Right lung (tissue), 10 donors: ENCODE measurements around the gene NGDN. TPM values are rescaled to one million over a fixed set of nuclear protein-coding genes. Genes with fewer than 3 reads are reported as not detected.
A peak's percentile ranks its signal among the peaks of the same experiment; 100 is the strongest.
"Not testable (repeated sequence)": the region's sequence is repeated elsewhere in the genome, so short reads cannot be mapped to it uniquely, and the experiment has no call there.

Source experiments
- DNase-seq, 2 donors: peaks; one replicate each; pipeline ENCODE4 v3.0.0-alpha.2; 2013
- long read RNA-seq, 8 donors: transcript quantifications; one replicate each; lab custom pipeline, GENCODE V29; 2026
- polyA plus RNA-seq, 5 donors: library from polyadenylated mRNA; unstranded; fragments of 120-200 nt; gene quantifications; one replicate each; pipeline versions ENCODE4 v1.2.1 to v1.2.3, GENCODE V29; 2013; ENCODE audit warnings: inconsistent platforms in 1 of 5, low replicate concordance in 1 of 5; ENCODE audit not compliant: insufficient read length in 5 of 5, insufficient read depth in 1 of 5

The NGDN gene, protein sequence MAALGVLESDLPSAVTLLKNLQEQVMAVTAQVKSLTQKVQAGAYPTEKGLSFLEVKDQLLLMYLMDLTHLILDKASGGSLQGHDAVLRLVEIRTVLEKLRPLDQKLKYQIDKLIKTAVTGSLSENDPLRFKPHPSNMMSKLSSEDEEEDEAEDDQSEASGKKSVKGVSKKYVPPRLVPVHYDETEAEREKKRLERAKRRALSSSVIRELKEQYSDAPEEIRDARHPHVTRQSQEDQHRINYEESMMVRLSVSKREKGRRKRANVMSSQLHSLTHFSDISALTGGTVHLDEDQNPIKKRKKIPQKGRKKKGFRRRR
- 10 to 100 TPM; 60.6 to 75.5 (median 64.0) TPM for polyA plus RNA-seq
- long read RNA-seq, donor 1, transcript NGDN-202 (11 exons, 1,143 nt), result major isoform, 28 of 55 reads
- long read RNA-seq, donor 1, partial matches to known transcripts, result 23 of 55 reads
- long read RNA-seq, donor 1, other reads (novel, unspliced or antisense), result 0 of 55 reads
- long read RNA-seq, donor 2, transcript NGDN-202 (11 exons, 1,143 nt), result major isoform, 10 of 23 reads
- long read RNA-seq, donor 2, partial matches to known transcripts, result 11 of 23 reads
- long read RNA-seq, donor 2, other reads (novel, unspliced or antisense), result 0 of 23 reads
- long read RNA-seq, donor 3, transcript NGDN-202 (11 exons, 1,143 nt), result major isoform, 22 of 37 reads
- long read RNA-seq, donor 3, partial matches to known transcripts, result 11 of 37 reads
- long read RNA-seq, donor 3, other reads (novel, unspliced or antisense), result 0 of 37 reads
- long read RNA-seq, donor 4, transcript NGDN-202 (11 exons, 1,143 nt), result major isoform, 13 of 28 reads
- long read RNA-seq, donor 4, partial matches to known transcripts, result 13 of 28 reads
- long read RNA-seq, donor 4, other reads (novel, unspliced or antisense), result 0 of 28 reads
- long read RNA-seq, donor 5, transcript NGDN-202 (11 exons, 1,143 nt), result major isoform, 40 of 65 reads
- long read RNA-seq, donor 5, partial matches to known transcripts, result 21 of 65 reads
- long read RNA-seq, donor 5, other reads (novel, unspliced or antisense), result 0 of 65 reads
- long read RNA-seq, donor 6, transcript NGDN-202 (11 exons, 1,143 nt), result major isoform, 25 of 43 reads
- long read RNA-seq, donor 6, partial matches to known transcripts, result 17 of 43 reads
- long read RNA-seq, donor 6, other reads (novel, unspliced or antisense), result 0 of 43 reads
- long read RNA-seq, donor 7, transcript NGDN-202 (11 exons, 1,143 nt), result major isoform, 24 of 43 reads
- long read RNA-seq, donor 7, partial matches to known transcripts, result 15 of 43 reads
- long read RNA-seq, donor 7, other reads (novel, unspliced or antisense), result 0 of 43 reads
- long read RNA-seq, donor 8, transcript NGDN-202 (11 exons, 1,143 nt), result major isoform, 10 of 16 reads
- long read RNA-seq, donor 8, partial matches to known transcripts, result 5 of 16 reads
- long read RNA-seq, donor 8, other reads (novel, unspliced or antisense), result 0 of 16 reads

DNA sequence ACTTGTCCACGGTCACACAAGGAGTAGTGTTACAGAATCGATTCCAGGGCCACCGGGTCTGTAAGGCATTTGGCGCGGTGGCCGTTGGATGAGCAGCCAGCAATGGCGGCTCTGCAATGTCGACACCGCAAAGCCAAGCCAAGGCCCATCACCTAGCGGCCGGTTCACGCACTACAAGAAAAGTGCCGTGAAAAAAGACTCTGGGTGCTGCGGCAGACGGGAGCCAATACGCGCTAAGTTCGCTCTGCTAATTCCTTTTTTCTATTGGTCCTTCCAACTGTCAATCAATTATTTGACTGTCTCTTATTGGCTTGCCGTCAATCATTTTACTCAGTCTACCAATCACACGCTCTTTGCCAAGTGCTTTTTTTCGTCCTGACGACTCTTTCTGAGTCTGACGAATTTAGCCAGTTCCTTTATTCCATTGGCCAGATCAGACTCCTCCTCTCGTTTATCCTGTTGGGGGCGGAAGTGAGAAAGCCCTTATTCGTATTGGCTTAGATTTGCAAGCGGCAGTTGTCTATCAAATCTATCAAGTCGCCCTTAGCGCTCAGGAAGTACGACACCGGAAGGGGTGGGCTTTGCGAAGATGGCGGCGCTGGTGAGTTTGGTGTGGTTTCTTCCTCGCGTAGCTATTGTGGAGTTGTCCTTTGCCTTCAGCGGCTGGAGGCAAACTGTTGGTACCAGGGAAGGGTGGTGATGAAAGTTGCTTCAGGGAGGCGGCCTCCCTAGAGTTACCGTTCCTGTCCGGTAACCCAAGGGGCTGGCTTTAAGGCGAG, at the start of gene NGDN:
Gene NGDN (plus strand): TSS at position 577 of the 779 bp plus-strand sequence. CDS start 13 bp downstream, at position 590.
- DNase-seq, result peak; percentile 97 to 99

DNA sequence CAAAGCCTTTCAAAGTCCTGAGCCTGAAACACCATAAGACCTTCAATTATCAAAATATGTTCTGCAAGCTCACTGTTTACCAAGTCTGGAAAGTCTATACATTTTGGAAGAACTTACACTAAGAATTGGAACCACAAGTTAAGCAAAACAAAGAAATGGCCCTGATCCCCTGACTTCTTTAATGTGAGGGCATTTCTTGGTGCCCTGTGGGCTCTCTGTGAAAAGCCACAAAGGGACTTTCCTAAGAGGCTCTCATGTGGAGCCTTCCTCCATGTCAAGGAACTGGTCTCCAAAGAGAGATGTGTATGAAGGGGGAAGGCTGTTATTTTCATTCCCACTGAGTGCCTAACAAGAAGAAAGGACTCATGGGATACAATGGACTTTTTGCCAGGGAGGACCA, 47.9 kb upstream of the NGDN start:
- no peak for DNase-seq

DNA sequence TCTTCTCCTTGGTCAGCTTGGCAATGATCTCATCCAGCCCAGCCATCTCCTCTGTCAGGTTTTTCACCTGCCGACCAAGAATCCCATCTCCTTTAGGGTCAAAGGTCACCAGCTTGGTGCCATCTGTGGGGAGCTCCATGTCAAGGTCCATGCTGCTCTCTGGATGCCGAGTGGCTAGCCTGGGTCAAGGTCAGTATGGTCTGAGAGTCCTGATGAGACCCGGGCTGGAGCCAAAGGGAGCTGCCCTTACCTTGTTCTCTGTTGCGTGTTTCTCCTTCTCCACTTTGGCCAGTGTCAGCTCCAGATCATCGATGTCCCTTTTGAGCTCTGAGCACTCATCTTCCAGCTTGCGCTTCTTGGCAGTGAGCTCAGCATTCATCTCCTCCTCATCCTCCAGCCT, 45.8 kb upstream of the NGDN start:
- DNase-seq, result no peak

DNA sequence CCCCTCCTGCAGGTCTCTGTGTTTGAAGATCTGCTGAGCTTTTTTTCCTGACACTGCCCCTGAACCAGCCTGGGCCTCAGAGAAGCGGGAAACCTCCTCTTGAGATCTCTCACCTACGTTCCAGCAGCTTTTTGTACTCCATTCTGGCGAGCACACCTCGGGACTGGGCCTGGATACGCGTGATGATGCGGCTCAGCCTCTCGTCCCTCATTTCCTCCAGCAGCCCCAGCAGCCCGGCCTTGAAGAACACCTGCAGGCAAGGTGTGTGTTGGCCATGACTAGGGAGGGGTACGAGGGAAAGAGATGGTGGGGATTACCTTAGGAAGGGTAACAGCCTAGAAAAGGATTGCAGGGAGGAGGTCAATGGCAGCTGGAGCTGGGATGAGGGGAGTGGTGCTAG, 44.3 kb upstream of the NGDN start:
- no peak for DNase-seq

DNA sequence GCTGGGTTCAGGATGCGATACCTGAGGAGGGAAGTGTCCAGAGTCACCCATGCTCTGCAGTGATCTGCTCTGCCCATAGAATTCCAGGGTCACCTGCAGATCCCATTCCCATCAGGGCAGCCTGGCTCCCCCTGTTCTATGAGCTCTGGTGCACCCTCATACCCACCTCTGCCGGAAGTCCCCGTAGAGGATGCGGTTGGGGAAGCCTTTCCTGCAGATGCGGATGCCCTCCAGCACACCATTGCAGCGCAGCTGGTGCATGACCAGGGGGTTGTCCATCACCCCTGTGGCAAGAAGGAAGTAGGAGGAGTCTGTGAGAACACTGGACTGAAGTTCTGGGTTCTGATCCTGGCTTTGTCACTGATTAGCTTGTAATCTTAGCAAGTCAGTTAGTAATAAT, 43.7 kb upstream of the NGDN start:
- not testable (repeated sequence) for DNase-seq

DNA sequence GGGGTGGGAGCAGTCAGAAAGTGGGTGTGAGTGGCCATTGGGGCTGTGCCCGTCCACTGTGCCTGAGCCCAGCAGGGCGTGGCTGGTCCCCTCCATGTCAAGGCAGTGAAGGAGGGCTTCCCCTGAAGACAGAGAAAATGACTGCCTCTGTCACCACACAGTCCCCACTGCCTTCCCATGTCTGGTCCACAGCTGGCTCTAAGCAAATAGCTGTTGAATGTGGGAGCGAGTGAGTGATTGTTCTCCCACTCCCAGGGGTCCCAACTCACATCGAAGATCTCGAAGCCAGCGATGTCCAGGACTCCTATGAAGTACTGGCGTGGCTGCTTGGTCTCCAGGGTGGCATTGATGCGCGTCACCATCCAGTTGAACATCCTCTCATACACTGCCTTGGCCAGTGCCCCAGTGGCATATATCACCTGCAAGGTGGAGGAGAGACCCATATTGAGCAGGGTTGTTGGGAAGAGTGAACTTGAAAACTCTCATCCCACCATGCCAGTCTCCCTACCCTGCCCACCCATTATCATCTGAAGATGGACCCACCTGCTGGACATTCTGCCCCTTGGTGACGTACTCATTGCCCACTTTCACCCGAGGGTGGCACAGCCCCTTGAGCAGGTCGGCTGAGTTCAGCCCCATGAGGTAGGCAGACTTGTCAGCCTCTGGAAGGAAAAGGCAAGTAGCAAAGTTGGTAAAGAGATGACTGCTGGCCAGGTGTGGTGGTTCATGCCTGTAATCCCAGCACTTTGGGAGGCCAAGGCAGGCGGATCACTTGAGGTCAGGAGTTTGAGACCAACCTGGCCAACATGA, 40.6 kb upstream of the NGDN start:
- no peak for DNase-seq

DNA sequence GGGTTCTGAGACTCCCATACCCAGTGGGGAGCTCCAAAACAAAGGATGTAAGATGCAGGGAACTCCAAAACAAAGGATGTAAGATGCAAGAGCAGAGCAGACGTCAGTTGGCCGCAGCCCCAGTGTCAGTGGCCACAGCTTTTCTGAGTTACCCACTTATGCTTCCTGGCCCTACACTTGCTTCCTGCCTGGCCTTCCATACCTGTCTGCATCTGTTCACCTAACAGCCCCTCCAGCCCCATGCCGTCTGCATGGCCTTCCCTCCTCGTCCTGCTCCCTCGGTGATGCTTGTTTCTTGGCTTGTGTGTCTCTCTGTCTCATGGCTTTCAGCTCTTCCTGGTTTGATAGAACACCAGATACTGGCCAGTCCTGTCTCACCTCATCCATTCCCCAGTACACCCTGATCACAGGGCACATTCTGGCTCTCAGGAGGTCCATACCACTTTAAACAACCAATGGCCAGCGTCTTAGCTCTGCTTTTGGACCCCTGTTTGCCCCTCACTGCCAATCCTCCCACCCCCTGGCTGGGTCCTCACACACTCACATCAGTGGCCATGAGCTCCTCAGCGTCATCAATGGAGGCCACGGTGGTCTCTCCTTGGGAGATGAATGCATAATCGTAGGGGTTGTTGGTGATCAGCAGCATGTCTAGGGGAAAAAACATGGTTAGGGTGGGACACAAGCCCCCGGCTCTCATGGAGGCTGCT, 39.3 kb upstream of the NGDN start:
- DNase-seq, result no peak

DNA sequence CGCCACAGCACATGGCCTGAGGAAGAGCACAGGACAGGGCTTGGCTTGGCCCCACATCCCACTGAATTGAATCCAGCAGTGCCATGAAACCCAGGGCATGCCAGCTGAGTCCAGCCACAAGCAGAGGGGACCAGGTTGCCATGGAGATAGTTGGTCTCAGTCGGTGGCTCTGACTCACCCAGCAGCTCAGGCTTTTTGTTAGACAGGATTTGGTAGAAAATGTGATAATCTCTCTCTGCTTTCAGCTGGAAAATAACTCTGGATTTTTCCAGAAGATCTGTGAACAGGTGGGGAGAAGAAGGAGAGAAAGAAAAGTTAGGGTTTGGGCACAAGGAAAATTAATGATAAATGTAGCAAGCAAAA, 38.8 kb upstream of the NGDN start:
- DNase-seq, result no peak

DNA sequence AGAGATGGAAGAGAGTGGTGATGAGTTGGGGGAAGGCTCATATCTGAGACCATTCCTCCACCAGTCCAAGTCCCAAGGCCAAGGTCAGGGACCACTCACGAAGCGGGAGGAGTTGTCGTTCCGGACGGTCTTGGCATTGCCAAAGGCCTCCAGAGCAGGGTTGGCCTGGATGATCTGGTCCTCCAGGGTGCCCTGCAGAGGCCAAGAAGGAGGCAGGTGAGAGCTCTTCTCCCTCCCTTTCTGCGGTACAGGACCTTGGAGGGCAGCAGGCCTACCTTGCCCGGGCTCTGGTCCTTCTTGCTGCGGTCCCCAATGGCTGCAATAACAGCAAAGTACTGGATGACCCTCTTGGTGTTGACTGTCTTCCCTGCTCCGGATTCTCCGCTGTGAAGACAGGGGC, 38.0 kb upstream of the NGDN start:
- no peak for DNase-seq

DNA sequence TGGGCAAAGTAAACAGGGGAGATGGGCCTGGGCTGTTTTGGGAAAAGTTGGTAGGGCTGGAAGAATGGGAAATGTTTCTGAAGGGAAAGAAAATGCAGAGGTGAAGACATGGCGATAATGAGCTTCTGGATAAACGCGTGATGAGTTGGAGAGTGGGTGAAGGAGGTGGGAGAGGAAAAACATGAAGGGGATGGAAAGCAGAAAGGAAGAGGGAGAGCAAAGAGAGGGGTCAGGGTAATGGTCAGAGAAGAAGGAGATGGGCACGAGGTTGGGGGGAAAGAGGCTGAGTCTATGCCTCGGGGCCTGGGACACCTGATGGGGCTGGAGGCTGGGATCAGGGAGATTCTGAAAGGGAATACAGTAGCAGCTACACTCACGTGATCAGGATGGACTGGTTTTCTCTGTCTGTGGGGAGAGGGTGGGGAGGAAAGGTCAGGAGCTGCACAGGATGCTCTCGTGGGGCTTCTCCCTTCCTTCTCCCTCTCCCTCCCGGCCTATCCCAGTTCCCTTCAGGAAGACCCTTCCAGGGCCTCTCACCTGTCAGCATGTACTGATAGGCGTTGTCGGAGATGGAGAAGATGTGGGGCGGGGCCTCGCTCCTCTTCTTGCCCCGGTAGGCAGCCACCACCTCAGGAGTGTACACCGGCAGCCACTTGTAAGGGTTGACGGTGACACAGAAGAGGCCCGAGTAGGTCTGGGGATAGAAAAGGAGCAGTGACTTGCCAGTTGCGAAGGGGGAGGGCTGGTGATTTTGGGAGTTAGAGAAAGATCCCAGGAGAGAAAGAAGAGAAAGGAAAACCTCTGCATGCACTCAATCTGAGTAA, 37.2 kb upstream of the NGDN start:
- DNase-seq, result no peak

DNA sequence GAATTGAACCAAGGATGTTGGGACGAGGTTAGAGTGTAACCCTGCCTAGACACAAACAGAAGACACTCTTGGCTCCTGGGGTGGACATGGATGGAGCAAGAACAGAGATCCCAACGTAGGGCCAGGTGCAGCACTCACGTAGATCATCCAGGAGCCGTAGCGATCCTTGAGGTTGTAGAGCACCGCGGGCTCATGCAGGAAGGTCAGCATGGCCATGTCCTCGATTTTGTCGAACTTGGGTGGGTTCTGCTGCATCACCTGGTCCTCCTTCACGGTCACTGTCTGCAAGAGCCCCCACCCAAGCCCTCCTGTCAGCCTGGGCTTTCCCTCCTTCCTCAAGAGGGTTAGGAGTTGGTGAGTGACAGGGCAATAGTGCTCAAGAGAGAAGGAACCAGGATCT, 36.6 kb upstream of the NGDN start:
- DNase-seq, result no peak

DNA sequence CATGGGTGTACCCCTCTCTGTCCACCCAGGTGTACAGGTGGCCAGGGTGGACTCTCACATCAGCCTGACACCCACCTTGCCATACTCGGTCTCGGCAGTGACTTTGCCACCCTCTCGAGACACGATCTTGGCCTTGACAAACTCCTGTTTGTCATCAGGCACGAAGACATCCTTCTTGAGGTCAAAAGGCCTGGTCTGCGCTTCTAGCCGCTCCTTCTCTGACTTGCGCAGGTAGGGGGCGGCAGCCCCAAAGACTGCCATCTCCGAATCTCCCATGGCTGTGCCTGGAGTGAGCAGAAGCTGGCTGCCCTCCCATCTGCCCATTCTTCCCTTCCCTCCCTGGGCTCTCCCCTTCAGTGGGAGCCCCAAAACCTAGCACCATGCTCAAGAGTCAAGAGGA, 36.0 kb upstream of the NGDN start:
- no peak for DNase-seq

DNA sequence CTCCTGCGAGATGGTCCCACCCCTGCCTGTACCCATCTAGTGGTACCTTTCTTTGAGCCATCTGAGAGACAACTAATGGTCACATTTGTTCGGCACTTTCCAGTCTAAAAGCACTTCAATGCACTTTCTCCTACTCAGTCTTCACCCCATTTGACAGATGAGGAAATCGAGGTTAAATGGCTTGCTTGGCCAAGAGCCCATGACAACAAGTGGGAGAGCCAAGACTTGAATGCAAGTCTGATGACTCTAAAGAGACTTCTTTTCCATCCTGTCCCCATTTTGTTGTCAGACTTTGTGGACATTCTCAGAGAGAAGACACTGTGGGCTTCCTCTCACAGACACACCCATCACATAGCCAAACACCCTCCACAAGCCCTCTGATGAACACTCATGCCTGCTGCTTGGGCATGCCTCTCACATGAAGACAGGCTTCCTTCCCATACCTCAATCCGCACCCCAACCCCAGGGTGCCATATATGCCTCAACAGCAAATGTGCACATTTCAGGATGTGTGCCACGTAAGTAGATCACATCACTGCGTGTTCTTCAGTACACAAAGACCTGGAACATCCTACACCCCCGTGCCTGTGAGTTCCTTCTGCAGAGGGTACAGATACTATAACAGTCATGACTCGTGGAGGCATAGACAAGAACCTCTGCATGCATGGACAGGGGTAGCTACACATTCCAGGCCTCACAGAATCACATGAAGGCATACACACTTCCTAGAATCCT, 34.8 kb upstream of the NGDN start:
- no peak for DNase-seq

DNA sequence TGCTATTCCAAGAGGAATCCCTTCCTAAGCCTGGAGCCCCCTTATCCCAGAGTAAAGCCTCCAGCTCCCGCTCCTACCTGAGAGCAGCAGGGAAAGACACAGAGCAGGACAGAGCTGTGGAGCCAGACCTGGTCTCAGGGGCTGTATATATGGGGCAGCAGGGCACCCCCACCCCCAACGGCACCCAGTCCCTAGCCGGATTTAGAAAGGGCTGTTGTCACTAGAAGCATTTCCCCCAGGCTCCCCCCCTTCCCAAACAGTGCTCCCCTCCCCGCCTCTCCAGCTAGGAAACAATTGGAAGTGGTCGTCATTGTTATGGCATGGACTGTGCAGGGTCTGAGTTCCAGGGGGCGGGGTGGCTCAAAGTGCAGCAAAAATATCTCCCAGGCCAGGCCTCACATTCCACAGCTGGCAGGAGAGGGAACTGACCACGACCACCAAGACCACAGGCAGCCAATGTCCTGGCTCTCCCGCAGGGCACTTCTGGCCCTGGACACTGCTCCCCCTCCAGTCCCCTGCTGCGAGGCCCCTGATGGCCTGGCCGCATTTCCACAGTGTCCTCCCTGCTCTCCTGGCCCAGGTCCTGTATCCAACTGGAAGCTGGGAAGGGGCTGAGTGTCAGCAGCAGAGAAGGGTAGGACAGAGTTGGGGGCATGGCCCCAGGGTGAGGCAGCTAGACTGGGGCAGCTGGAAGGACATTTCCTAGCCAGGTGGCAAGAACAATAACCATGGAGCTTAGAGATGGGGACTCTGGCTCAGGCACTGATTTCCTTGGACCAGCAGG, 33.8 kb upstream of the NGDN start, which contains the start of gene MYH7:
Gene MYH7 (minus strand): TSS at position 118 of the 784 bp plus-strand sequence. CDS start 1,928 bp downstream, outside the sequence.
- no peak for DNase-seq

DNA sequence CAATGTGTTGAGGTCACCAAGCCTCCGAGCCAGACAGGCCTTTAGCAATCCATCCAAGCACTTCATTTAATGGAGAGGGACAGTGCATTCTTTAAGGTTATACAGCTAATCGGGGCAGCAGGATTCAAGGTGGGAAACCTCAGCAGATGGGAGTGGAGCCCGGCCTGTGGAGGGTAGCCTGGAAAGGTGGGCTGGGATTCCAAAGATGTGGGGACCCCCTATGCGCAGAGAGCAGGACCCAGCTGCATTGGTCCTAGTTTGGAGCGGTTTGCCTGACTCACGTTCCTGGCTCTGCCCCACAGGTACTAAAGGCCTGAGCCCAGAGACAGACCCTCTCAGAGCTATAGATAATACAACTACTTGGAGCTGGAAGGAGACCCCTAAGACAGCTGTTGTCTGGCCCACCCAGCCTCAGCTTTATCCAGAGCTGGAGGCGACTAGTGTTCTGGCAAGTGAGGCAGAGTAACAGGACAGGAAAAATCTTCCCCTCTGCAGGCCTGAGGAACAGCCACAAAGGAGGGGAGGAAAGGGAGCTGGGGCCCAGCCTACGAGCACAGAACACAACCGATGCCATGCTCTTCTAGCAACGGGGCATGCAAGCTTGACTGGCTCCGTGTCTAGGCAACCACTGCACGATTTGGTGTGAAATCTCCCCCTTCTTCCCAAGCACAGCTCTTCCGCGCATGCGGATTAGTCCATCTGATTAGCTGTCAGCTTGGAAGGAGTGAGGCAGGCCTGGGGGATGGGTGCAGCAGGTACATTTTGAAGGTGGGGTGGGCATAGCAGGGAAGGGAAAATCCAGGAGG, 33.0 kb upstream of the NGDN start:
- DNase-seq, result peak; percentile 32 to 38
